HG03439 (cell line): ENCODE data around the gene DNASE2B.
"Not testable (repeated sequence)": the region's sequence is repeated elsewhere in the genome, so short reads cannot be mapped to it uniquely, and the experiment has no call there.

Experiments
- ATAC-seq: cut with Tn5 transposase; IDR thresholded peaks from one replicate; pipeline ENCODE4 v1.9.1; 2021; ENCODE audit warnings: mild to moderate bottlenecking, moderate library complexity; ENCODE audit not compliant: unreplicated experiment

The DNASE2B gene

GRCh38 chr1:84442747-84443646 lies 44.7 kb downstream of the DNASE2B start:
- not testable (repeated sequence) for ATAC-seq

DNA sequence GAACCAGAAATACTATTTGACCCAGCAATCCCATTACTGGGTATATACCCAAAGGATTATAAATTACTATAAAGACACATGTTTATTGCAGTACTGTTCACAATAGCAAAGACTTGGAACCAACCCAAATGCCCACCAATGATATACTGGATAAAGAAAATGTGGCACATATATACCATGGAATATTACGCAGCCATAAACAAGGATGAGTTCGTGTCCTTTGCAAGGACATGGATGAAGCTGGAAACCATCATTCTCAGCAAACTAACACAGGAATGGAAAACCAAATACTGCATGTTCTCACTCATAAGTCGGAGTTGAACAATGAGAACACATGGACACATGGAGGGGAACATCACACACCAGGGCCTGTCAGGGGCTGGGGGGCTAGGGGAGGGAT lies 50.4 kb downstream of the DNASE2B start:
- ATAC-seq: not testable (repeated sequence)

GRCh38 chr1:84450910-84451309 lies 52.6 kb downstream of the DNASE2B start:
- ATAC-seq: no peak

GRCh38 chr1:84452436-84452835 lies 54.2 kb downstream of the DNASE2B start:
- ATAC-seq: no peak

DNA sequence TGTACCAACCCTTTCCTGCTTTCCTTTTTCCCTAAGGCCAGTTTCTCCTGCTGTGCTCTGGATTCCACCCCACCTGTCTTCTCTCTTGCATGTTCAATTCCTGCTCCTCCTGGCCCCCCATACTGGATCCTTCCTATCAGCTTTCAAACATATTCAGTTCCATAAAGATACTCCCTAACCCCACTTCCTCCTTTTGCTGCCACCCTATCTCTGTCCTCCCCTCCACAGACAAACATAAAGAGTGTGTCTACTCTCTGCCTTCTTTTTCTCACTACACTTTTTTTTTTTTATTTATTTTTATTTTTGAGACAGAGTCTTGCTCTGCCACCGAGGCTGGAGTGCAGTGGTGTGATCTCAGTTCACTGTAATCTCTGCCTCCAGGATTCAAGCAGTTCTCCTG lies 63.8 kb downstream of the DNASE2B start:
- no peak for ATAC-seq
